ENCODE results near the gene PDE9A. TPM values are rescaled to one million over a fixed set of nuclear protein-coding genes. Genes with fewer than 3 reads are reported as not detected.

Gene PDE9A
- total RNA-seq, 1 donor from 2014 or later: 58.7 TPM

DNA sequence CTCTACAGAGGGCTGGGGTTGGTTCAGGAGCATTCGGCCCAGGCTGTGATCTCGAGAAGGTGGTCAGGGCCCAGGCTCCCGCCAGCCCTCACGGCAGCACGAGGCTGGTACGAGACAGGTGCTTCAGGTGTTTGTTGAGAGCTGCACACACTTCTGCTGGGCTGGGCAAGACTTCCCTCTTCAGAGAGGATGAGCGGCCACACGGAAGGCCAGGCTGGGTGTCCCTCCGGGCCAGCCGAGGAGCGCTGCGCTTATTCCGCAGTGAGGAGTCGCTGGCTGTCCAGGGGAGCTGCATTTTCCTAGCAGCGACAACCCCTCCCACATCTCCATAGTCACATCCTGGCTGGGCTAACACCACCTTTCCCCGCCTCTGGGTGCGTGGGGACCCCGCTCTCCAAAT lies 50.5 kb downstream of the PDE9A start:
- Mint-ChIP-seq H3K36me3 (ENCODE audit: unreplicated experiment) (peaks cover 29% of the 10 kb centered on the region), H3K4me3 (ENCODE audit: unreplicated experiment) (no peak overlapping the region), H3K27ac (ENCODE audit: unreplicated experiment) (no peak overlapping the region), H3K4me1 (ENCODE audit: low read depth, unreplicated experiment) (peaks cover 4% of the 10 kb centered on the region), H3K27me3 (ENCODE audit: unreplicated experiment) (peaks cover 6% of the 10 kb centered on the region), H3K9me3 (ENCODE audit: unreplicated experiment) (peaks cover 7% of the 10 kb centered on the region)
- no peak for DNase-seq
- no peak for TF ChIP-seq CTCF (IDR thresholded peaks at IDR 0.05; ENCODE audit: partially characterized antibody, unreplicated experiment)

GRCh38 chr21:42704861-42705260 lies 51.4 kb downstream of the PDE9A start:
- Mint-ChIP-seq H3K27ac (ENCODE audit: unreplicated experiment) (no peak overlapping the region), H3K36me3 (ENCODE audit: unreplicated experiment) (peaks cover 29% of the 10 kb centered on the region), H3K9me3 (ENCODE audit: unreplicated experiment) (peaks cover 7% of the 10 kb centered on the region), H3K4me1 (ENCODE audit: low read depth, unreplicated experiment) (peaks cover 4% of the 10 kb centered on the region), H3K4me3 (ENCODE audit: unreplicated experiment) (no peak overlapping the region), H3K27me3 (ENCODE audit: unreplicated experiment) (peaks cover 6% of the 10 kb centered on the region)
- DNase-seq: no peak
- no peak for TF ChIP-seq CTCF (IDR thresholded peaks at IDR 0.05; ENCODE audit: partially characterized antibody, unreplicated experiment)

- Mint-ChIP-seq H3K27ac (ENCODE audit: unreplicated experiment) (no peak overlapping the region), H3K27me3 (ENCODE audit: unreplicated experiment) (peaks cover 6% of the 10 kb centered on the region), H3K36me3 (ENCODE audit: unreplicated experiment) (peaks cover 27% of the 10 kb centered on the region), H3K4me3 (ENCODE audit: unreplicated experiment) (no peak overlapping the region), H3K4me1 (ENCODE audit: low read depth, unreplicated experiment) (peaks cover 4% of the 10 kb centered on the region), H3K9me3 (ENCODE audit: unreplicated experiment) (peaks cover 6% of the 10 kb centered on the region)
- TF ChIP-seq CTCF (IDR thresholded peaks at IDR 0.05; ENCODE audit: partially characterized antibody, unreplicated experiment): no peak
- DNase-seq: no peak
These were observed 51.9 kb downstream of the PDE9A start for GRCh38 chr21:42705346-42705745.

GRCh38 chr21:42705746-42706374 lies 52.4 kb downstream of the PDE9A start:
- H3K4me3 Mint-ChIP-seq (ENCODE audit: unreplicated experiment): no peak overlapping the region

More at GRCh38 chr21:42705746-42706374, 52.4 kb downstream of the PDE9A start:
- peaks cover 23% of the 10 kb centered on the region for H3K36me3 Mint-ChIP-seq (ENCODE audit: unreplicated experiment)
- peaks cover 5% of the 10 kb centered on the region for H3K9me3 Mint-ChIP-seq (ENCODE audit: unreplicated experiment)
- TF ChIP-seq CTCF (IDR thresholded peaks at IDR 0.05; ENCODE audit: partially characterized antibody, unreplicated experiment): no peak
- H3K27ac Mint-ChIP-seq (ENCODE audit: unreplicated experiment): no peak overlapping the region
- DNase-seq: no peak
- peaks cover 4% of the 10 kb centered on the region for H3K4me1 Mint-ChIP-seq (ENCODE audit: low read depth, unreplicated experiment)
- H3K27me3 Mint-ChIP-seq (ENCODE audit: unreplicated experiment): peaks cover 6% of the 10 kb centered on the region

Data from glutamatergic neuron (in vitro differentiated cells).